ENCODE results near the gene GNB3.

DNA sequence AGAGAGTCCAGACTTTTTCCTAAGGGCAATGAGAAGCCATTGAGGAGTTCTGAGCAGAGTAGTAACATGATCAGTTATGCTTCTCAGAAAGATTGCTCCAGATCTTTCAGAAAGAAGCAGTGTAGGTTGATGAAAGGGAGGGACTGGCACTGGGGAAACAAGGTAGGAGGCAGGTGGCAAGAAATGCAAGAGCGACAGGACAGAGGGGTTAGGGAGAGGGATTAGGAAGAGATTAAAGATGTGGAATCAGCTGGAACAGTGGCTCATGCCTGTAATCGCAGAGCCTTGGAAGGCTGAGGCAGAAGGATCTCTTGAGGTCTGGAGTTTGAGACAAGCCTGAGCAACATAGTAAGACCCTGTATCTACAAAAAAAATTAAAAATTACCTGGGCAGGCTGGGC, 7.0 kb downstream of the GNB3 start:
- no peak for TF ChIP-seq EP300 (IDR thresholded peaks at IDR 0.05)
- TF ChIP-seq, protein P1, sequence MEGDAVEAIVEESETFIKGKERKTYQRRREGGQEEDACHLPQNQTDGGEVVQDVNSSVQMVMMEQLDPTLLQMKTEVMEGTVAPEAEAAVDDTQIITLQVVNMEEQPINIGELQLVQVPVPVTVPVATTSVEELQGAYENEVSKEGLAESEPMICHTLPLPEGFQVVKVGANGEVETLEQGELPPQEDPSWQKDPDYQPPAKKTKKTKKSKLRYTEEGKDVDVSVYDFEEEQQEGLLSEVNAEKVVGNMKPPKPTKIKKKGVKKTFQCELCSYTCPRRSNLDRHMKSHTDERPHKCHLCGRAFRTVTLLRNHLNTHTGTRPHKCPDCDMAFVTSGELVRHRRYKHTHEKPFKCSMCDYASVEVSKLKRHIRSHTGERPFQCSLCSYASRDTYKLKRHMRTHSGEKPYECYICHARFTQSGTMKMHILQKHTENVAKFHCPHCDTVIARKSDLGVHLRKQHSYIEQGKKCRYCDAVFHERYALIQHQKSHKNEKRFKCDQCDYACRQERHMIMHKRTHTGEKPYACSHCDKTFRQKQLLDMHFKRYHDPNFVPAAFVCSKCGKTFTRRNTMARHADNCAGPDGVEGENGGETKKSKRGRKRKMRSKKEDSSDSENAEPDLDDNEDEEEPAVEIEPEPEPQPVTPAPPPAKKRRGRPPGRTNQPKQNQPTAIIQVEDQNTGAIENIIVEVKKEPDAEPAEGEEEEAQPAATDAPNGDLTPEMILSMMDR (IDR thresholded peaks at IDR 0.05), result no peak

Measured in ovary (tissue), 3 donors.